Limb (tissue), 2 donors: ENCODE results near the gene WNT1.

Experiments used
- DNase-seq, 2 donors: peaks; one replicate each; pipeline ENCODE4 v3.0.0-alpha.2; 2016; ENCODE audit errors: extremely low spot score in 2 of 2

Gene WNT1

DNA sequence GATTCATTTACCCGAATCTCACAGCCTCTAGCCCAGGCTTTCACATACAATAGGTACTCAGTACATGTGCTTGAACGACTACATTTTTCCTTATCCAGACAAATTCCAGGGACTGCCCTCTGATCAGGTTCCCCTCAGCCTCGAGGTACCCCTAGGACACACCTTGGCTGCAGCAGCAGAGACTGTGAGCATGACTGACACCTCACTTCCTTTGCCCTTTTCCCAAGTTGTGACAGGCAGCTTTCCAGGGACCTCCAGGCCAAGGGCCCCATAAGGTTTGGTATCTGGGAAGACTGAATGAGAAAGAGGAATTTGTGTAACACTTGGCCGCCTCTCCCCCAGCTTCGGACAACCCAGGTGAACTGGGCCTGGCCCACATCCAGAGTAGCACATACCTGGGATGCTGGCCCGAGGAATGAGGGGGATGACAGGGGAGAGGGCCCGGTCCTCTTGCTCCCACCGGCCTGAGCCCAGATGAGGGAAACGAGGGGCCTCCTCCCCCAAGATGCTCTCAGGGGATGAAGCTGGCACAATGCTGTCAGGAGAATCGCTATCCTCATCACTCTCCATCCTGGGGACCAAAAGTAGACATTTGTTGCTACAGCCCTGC lies 50.6 kb downstream of the WNT1 start:
- no peak for DNase-seq

DNA sequence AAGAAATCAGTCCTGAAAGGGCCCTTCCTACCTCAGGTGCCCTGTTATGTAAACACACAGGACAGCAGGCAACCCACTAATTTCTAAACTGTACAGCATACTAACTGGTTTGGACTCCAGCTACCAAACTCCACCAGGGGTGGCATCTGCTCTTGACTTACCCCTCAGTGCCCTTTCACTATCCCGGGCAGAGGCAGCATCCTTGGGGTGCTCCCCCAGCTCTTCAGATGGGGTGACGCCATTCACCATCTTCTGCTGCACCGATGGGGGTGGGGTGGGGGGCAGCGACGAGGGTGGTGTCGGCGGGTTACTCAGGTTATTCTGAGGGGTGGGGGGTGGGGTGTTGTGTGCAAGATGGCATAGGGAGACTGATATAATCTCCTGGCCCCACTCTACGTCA lies 52.0 kb downstream of the WNT1 start:
- DNase-seq, result no peak

- DNase-seq, result no peak
Observed at GRCh38 chr12:49030714-49031572, 52.8 kb downstream of the WNT1 start.

DNA sequence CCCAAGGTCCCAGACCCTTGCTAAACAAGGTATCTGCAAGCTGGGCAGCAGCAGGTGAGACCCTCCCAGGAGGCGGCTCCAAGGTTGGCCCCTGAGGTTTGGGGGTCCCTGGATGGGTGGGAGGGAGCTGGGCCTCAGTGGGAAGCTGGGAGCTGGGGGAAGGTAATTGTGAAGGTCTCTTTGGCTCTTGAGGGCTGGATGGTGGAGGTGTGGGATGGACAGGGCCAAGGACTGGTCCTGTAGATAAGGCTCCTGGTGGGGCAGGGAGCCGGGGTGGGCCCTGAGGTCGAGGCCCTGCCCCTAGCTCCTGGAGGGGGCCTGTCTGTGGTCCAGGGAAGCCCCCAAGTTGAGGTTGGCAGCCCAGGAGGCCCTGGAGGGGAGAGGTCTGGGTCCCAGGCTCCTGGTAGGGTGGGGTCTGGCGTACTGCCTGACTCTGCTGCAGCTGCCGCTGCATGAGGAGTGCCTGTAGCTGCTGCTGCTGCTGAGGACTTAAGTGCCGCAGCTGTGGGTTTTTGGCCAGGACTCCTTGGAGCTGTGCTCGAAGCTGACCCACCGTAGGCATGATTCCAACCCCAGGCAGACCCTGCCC lies 53.5 kb downstream of the WNT1 start:
- DNase-seq, result peak in 1 of 2 donors; percentile 13
